T-helper 1 cell (primary cell): ENCODE measurements around the gene STXBP1.
"Not testable (repeated sequence)": the region's sequence is repeated elsewhere in the genome, so short reads cannot be mapped to it uniquely, and the experiment has no call there.

Experiments
- DNase-seq, 5 donors: peaks; one replicate each; pipeline ENCODE4 v3.0.0-alpha.2; 2012 to 2020
- total RNA-seq, 4 donors: gene quantifications; one replicate each; lab custom pipeline; 2026; lab: John Stamatoyannopoulos, UW

STXBP1 gene
- total RNA-seq = 3.6 to 6.2 (median 4.5) reads per million in 4 donors

DNA sequence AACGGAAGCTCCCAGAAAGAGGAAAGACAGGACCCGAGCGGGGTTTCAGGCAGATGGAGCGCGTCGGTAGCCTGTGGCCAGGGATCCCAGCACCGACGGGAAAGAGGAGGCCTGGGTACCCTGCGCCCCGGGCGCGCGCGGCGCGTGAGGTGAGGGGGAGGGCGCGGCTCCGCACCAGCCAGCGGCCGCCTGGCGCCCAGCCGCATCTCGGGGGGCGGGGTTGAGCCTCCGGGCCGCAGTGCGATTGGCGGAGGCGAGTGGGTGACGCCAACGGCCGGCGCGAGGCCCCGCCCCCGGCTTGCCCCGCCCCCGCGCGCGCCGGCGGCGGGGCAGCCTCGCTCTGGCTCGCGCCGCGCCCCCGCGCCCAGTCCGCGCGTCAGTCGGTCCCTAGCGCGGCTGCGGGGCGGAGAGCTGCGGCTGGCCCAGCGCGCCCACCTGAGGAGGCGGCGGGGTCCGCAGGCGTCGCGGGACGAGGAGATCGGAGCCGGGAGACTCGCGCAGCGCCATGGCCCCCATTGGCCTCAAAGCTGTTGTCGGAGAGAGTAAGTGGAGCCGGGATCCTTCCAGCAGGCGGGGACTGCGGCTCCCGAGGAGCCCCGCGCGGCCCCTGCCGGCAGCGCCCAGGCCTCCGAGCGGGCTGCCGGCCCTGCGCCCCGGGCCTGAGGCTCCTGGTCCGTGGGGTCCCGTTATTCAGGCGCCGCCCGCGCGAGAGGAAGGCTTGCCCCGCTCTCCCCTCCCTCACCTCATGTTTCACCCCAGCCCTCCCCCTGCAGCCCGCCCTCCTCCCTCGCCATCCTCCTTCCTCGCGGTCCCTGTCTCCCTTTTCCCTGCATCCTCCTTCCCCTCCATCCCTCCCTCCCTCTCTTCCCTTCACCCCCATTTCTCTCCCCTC is at the start of gene STXBP1:
TSS of gene STXBP1 (plus strand) at position 379 of the 892 bp plus-strand sequence. CDS start at position 506, 127 bp downstream.
- peak; percentile 75 to 87 (median 82) for DNase-seq

DNA sequence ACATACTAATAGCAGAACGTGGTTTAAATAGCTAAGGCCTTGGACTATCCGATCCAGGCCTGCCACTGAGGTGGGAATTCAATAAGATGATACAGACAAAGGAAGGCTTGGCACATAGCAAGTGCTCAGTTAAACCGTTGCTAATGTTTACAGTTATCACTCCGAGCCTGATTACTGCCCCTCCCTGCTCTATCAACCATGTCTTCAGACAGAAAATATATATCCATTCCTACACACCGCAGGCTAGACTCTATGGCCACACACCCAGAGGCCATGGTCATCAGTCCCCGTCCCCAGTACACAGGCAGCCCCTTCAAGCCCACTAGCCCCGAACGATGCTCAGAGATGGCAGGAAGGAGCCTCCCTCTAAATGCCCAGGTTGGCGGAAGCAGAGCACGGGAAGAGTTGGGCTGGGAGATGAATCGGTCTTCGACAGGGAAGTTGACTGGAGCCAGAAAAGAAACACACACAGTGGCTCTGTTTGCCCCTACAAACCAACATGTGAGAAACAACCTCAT is 49.7 kb upstream of the STXBP1 start:
- no peak for DNase-seq

DNA sequence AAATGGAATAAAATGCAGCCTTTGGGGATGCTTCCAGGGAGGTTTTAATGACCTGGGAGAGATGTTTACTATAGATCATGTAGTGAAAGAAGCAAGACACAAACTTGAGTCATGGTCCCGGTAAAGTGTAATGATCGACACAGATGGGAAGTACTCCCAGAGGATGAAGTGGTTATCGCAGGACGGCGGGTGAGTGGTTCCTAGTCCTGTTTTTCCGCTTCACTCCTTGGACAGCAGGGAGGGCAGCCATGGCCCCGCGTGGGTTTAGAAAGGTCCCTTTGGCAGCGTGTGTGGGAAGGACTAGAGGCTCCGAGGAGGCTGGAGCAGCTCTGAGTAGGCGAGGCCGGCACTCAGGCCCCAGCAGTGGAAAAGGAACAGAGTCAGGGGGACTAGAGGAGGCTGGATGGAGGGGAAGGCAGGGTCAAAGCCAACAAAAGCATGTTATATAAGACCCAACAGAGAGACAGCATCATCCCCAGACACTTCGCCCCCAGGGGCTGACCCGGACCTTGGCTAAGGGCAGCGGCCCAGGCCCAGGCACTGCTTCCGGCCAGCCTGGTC is 49.2 kb upstream of the STXBP1 start:
- no peak for DNase-seq

GRCh38 chr9:127563579-127563978 is 48.5 kb upstream of the STXBP1 start:
- DNase-seq = no peak

- DNase-seq = no peak
Measured at GRCh38 chr9:127565231-127565630, 46.8 kb upstream of the STXBP1 start.

DNA sequence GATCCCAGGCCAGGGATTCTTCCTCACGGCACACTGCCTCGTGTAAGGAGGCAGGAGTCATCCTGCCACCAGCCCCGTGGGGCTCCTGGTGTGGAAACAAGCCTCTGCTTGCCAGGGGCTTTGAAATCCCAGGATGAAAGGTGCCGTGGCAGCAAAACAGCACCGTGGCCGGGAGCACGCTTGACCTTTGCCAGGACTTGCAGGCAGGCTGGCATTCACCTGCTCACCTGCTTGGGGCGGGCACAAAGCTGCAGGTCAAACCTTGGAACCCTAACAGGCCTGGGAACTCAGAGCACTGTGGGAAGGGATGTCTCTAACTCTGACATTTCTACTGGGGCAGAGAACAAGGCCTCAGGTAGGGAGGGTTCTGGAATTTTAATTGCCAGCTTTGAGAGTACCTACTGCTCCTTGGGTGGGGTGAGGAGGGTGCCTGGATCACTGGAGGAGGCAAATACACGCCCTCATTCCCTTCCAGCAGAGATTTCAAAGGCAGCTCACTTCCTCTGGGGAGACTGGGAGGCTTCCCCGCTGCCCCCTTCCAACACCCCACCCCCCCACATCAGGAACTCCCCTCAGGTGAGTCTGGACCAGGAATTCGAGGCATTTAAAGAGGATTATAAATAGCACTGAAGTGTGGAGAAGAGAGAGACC is 45.6 kb upstream of the STXBP1 start:
- DNase-seq = no peak

- no peak for DNase-seq
Measured at GRCh38 chr9:127567035-127567729, 44.9 kb upstream of the STXBP1 start.

DNA sequence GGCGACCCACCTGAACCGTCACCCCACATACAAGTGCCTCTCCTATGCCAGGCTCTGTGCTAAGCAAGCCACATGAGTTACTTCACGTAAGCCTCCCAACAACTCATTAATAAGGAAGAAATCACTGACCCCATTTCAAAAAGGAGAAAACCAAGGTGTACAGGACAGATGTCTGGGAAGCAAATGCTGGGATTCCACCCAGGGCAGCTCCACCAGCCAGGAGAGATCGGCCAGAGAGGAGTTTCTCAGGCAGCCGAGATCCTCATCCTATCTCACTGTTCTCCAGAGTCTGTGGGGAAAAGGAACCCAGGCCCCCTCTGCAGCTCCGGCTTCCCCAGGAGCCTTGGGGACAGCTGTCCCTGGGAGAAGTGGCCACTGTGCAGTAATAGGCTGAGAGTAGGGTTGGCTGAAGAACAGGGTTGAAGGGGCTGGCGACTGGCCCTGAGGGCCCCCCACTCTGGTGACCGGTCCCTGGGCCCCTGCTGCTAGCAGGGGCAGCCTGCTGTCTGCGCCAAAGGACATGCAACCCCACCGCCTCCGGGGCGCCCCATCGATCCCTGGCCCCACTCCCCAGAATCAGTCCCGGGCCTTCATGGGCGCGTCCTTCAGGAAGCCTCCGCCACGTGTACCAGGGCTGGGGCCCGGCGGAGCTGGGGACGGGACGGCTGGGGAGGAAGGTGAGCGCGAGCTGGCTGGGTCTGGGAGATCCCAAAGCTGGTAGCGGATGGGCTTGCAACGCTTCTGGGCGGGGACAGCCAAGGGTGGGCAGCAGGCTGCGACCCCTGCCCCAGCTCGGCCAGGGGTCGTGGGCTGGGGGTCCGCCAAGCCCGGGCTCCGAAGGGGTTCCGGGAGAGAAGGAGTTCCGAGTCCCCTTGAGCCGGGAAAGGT is 44.1 kb upstream of the STXBP1 start:
- no peak for DNase-seq

GRCh38 chr9:127568618-127568970 is 43.5 kb upstream of the STXBP1 start:
- no peak for DNase-seq

- DNase-seq = peak; percentile 67 to 87 (median 74)
Measured at GRCh38 chr9:127568971-127569885, 42.8 kb upstream of the STXBP1 start.

- peak in 1 of 5 donors; percentile 87 for DNase-seq
Measured at GRCh38 chr9:127569886-127570401, 42.1 kb upstream of the STXBP1 start.

GRCh38 chr9:127570533-127571111 is 41.5 kb upstream of the STXBP1 start:
- DNase-seq = no peak

DNA sequence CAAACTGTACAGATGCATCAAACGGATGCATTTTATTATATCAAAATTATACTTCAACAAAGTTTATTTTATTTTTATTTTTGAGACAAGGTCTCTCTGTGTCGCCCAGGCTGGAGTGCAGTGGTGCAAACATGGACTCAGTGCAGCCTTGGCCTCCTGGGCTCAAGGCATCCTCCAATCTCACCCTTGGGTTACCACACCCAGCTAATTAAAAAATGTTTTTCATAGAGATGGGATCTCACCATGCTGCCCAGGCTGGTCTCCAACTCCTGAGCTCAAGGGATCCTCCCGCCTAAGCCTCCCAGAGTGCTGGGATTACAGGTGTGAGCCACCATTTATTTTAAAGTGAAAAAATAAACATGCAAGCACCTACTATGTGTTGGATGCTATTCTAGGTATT is 40.1 kb upstream of the STXBP1 start:
- no peak for DNase-seq

- DNase-seq = no peak
Measured at GRCh38 chr9:127572961-127573721, 38.9 kb upstream of the STXBP1 start.

DNA sequence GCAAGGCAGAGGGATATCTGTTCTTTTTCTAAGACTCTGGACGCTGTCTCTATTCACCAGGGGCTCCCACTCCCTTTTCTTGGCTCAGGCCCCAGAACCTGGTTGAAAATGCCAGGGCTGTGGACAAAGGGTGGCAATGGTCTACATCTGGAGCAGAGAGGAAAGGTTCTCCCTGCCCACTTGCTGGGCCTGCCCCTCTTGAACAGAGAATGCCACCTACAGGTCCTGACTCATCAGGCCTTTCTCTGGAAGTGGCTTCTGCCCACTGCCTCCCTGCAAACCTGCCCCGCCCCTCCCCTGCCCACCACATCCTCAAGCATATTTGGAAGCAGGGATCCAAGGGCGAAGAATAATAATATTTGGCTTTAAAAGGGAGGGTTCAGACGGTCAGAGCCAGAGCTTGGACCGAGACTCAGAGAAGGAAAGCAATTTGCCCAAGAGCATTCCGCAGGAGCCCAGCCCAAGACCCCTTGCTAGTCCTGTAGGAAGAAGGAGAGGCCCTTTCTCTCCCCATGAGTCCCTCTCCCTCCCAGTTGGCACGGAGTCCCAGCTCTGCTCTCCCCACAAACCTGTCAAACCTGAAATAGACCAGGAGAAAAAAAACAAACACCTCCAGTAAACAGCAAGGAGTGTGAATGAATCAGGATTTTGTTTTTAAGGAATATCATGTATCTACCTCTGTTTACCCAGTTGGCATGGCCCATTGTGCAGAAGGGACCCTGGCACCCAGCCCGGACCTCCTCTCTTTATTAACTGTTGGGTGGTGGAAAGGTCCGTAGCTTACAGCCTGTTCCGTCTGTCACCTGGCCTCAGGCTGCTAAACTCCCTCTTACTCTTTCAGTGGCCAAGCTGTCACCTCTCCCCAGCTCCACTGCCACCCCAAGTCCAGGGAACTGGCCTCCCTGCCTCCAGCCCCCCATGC is 37.7 kb upstream of the STXBP1 start:
- DNase-seq = no peak

DNA sequence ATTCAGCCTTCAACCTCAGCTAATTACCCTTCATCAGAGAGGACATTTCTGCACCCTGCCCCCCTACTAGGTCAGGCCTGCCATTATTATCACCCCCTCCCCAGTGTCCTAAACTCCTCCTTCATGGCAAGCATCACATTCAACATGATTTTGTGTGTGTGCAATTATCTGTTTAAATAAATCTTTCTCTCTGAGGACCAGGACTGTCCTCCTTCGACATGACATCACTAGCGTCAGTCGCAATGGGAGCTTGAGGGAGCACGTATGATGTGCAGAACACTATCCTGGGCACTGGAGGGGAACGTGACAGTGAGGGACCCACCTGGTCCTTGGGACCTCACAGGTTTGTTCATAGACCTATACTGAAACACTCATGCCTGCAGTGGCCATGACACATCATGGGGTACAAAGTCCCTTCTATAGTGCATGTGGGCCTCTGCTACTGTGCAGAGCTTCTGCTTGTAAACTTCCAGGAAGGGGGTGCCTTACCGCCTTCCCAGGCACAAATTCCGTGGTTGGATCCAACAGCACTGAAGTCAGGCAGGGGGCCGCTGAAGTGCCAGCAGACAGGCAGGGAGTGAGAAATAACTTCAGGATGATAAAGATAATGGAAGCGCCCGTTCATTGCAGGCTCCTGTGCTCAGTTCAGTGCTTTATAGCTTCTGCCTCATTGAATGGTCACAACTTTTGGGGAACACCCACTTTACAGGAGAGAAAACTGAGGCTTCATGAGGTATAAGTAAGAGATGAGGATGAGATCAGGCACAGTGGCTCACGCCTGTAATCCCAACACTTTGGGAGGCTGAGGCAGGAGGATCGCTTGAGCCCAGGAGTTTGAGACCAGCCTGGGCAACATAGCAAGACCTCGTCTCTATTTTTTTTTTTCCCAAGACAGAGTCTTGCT is 36.0 kb upstream of the STXBP1 start:
- no peak for DNase-seq

DNA sequence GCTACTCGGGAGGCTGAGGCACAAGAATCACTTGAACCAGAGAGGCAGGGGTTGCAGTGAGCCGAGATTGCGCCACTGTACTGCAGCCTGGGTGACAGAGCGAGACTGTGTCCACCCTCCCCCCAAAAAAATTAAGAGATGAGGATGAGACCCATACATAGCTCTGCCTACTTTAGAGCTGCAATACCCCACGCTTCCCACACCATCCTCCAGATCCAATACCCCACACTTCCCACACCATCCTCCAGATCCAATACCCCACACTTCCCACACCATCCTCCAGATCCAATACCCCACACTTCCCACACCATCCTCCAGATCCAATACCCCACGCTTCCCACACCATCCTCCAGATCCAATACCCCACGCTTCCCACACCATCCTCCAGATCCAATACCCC is 34.9 kb upstream of the STXBP1 start:
- not testable (repeated sequence) for DNase-seq
